H1 (cell line): ENCODE data around the gene GCNT1.

ENCODE experiments used
- CHD2 ChIP-seq: IDR thresholded peaks from 2 replicates; pipeline ENCODE4 v1.6.1; 2012; ENCODE audit warnings: low read length, improper control_type of control experiment
- CTCF ChIP-seq, 3 experiments: IDR thresholded peaks; 1 replicate in 2 of 3; 2 replicates in 1 of 3; pipeline versions ENCODE4 v1.5.1 to v1.6.1; 2011; ENCODE audit warnings: low read length in 3 of 3, mild to moderate bottlenecking in 3 of 3, inconsistent platforms in 2 of 3, low read depth in 1 of 3, moderate library complexity in 1 of 3; ENCODE audit not compliant: insufficient read depth in 1 of 3; ENCODE audit errors: control extremely low read depth in 1 of 3
- EZH2 ChIP-seq: fragments of 200-600 bp; sonication (generic); IDR thresholded peaks from 2 replicates; pipeline ENCODE4 v1.7.1; 2012; ENCODE audit warnings: low read depth, mild to moderate bottlenecking, moderate library complexity, low read length, inconsistent platforms; ENCODE audit not compliant: severe bottlenecking
- POLR2A ChIP-seq, 2 experiments: IDR thresholded peaks; 1 replicate in 1 of 2; 2 replicates in 1 of 2; pipeline ENCODE4 v1.6.1; 2011; ENCODE audit warnings: low read depth in 2 of 2, low read length in 2 of 2, mild to moderate bottlenecking in 2 of 2; ENCODE audit errors: control extremely low read depth in 1 of 2
- POLR2AphosphoS5 ChIP-seq: IDR thresholded peaks from 2 replicates; pipeline ENCODE4 v1.6.1; 2011; ENCODE audit warnings: low read depth, low read length
- TAF1 ChIP-seq: IDR thresholded peaks from 2 replicates; pipeline ENCODE4 v1.6.1; 2011; ENCODE audit warnings: mild to moderate bottlenecking, low read depth, low read length

GRCh38 chr9:76552751-76553455 is 93.9 kb downstream of the GCNT1 start:
- TF ChIP-seq EZH2 = no peak
- no peak for TF ChIP-seq CTCF (IDR thresholded peaks at IDR 0.05; ENCODE audit: control extremely low read depth in 1 of 3, insufficient read depth in 1 of 3, low read depth in 1 of 3, low read length in 3 of 3)
- no peak for TF ChIP-seq POLR2AphosphoS5
- no peak for TF ChIP-seq POLR2A (IDR thresholded peaks at IDR 0.05; ENCODE audit: control extremely low read depth in 1 of 2, low read depth in 2 of 2, low read length in 2 of 2)
- no peak for TF ChIP-seq CHD2
- TF ChIP-seq TAF1 = no peak
